Thyroid gland (tissue), 4 donors: Measurements from ENCODE around the gene ZFAND3. TPM values are rescaled to one million over a fixed set of nuclear protein-coding genes. Genes with fewer than 3 reads are reported as not detected.

Experiments
- DNase-seq, 2 donors: peaks; one replicate each; pipeline ENCODE4 v3.0.0-alpha.2; 2019
- H3K27ac ChIP-seq, 3 donors: fragments of 200-600 bp; sonication (generic); 1 replicate in 2 of 3; 2 replicates in 1 of 3; pipeline ENCODE4 v1.5.1; 2016 to 2019; ENCODE audit warnings: mild to moderate bottlenecking in 1 of 3, moderate library complexity in 1 of 3
- H3K27me3 ChIP-seq: fragments of 200-600 bp; sonication (generic); one replicate; pipeline ENCODE4 v1.5.1; 2019
- H3K36me3 ChIP-seq, 2 donors: fragments of 200-600 bp; sonication (generic); one replicate each; pipeline ENCODE4 v1.5.1; 2016 to 2019
- H3K4me1 ChIP-seq, 2 donors: fragments of 200-600 bp; sonication (generic); one replicate each; pipeline ENCODE4 v1.5.1; 2017 to 2019
- H3K4me3 ChIP-seq, 3 donors: fragments of 200-600 bp; sonication (generic); replicated peaks in 1 of 3; 1 replicate in 2 of 3; 2 replicates in 1 of 3; pipeline ENCODE4 v1.5.1; 2016; ENCODE audit warnings: mild to moderate bottlenecking in 1 of 3
- H3K9me3 ChIP-seq: fragments of 200-600 bp; sonication (generic); one replicate; pipeline ENCODE4 v1.5.1; 2017
- CTCF ChIP-seq, 6 experiments: fragments of 200-600 bp in 3 of 6; fragments of 450-650 bp in 3 of 6; sonication (generic) in 3 of 6; IDR thresholded peaks; one replicate each; pipeline ENCODE4 v1.5.1; 2016 to 2019; ENCODE audit warnings: antibody characterized with exemption in 6 of 6, mild to moderate bottlenecking in 2 of 6, inconsistent platforms in 1 of 6, moderate library complexity in 1 of 6
- POLR2A ChIP-seq, 2 donors: fragments of 450-650 bp; IDR thresholded peaks; one replicate each; pipeline ENCODE4 v1.6.1; 2017; ENCODE audit warnings: antibody characterized with exemption in 2 of 2, mild to moderate bottlenecking in 2 of 2, moderate library complexity in 1 of 2
- WGBS, 2 donors: methylation state at CpG; one replicate each; pipeline ENCODE4 v1.1.5; 2017; 5-methylcytosine and 5-hydroxymethylcytosine counted together
- intact Hi-C: fragments of 100-400 bp; cut with DNase I; formaldehyde crosslinking; loops from one replicate; pipeline ENCODE4 v1.15.1; 2023
- total RNA-seq, 4 donors: library from RNA; depleted of rRNA; stranded (reverse); fragments of >200 nt; gene quantifications; one replicate each; pipeline ENCODE4 v1.2.3, GENCODE V29; 2016

ZFAND3 gene
- total RNA-seq, 4 donors from 2014 or later, result 41.3 to 57.7 (median 55.9) TPM

GRCh38 chr6:38174806-38175495 lies 355.4 kb downstream of the ZFAND3 start:
- H3K27ac ChIP-seq, result no peak overlapping the region
- TF ChIP-seq POLR2A (IDR thresholded peaks at IDR 0.05), result no peak
- no peak for TF ChIP-seq CTCF (IDR thresholded peaks at IDR 0.05)
- no peaks in the 10 kb centered on the region for H3K9me3 ChIP-seq
- intact Hi-C loops, result no loop called here
- no peaks in the 10 kb centered on the region for H3K27me3 ChIP-seq
- 95 to 97% methylated on average over 17 to 22 of the region's 22 CpGs for WGBS, 2 donors
- H3K4me1 ChIP-seq, result peaks cover 15% of the 10 kb centered on the region in 2 donors
- no peak for DNase-seq
- H3K4me3 ChIP-seq, result no peak overlapping the region
- no peaks in the 10 kb centered on the region for H3K36me3 ChIP-seq

GRCh38 chr6:38175786-38176185 lies 356.3 kb downstream of the ZFAND3 start:
- H3K4me3 ChIP-seq, result no peak overlapping the region
- no peak for DNase-seq
- intact Hi-C loops, result no loop called here
- H3K27me3 ChIP-seq, result no peaks in the 10 kb centered on the region
- WGBS, 2 donors, result 94 to 98% methylated on average over 6 to 9 of the region's 11 CpGs
- peaks cover 6 to 13% of the 10 kb centered on the region in 2 donors for H3K4me1 ChIP-seq
- H3K27ac ChIP-seq, result no peak overlapping the region
- H3K9me3 ChIP-seq, result no peaks in the 10 kb centered on the region
- TF ChIP-seq CTCF (IDR thresholded peaks at IDR 0.05) (no peak), POLR2A (IDR thresholded peaks at IDR 0.05) (no peak)
- no peaks in the 10 kb centered on the region for H3K36me3 ChIP-seq

GRCh38 chr6:38176797-38177751 lies 357.5 kb downstream of the ZFAND3 start:
- TF ChIP-seq CTCF (IDR thresholded peaks at IDR 0.05), result no peak
- TF ChIP-seq POLR2A (IDR thresholded peaks at IDR 0.05), result no peak
- intact Hi-C loops, result no loop called here
- 50 to 53% methylated on average over 32 of the region's 32 CpGs for WGBS, 2 donors
- no peaks in the 10 kb centered on the region for H3K27me3 ChIP-seq
- no peaks in the 10 kb centered on the region for H3K36me3 ChIP-seq
- peak in 1 of 2 donors; percentile 39 for DNase-seq
- peaks cover 6 to 8% of the 10 kb centered on the region in 2 donors for H3K4me1 ChIP-seq
- no peak overlapping the region for H3K4me3 ChIP-seq
- no peak overlapping the region for H3K27ac ChIP-seq
- no peaks in the 10 kb centered on the region for H3K9me3 ChIP-seq

GRCh38 chr6:38177882-38178583 lies 358.5 kb downstream of the ZFAND3 start:
- no peak for DNase-seq
- Histone ChIP-seq H3K36me3 (no peaks in the 10 kb centered on the region), H3K4me3 (no peak overlapping the region), H3K27me3 (no peaks in the 10 kb centered on the region), H3K27ac (no peak overlapping the region), H3K9me3 (no peaks in the 10 kb centered on the region), H3K4me1 (peaks cover 6 to 8% of the 10 kb centered on the region in 2 donors)
- WGBS, 2 donors, result 91 to 93% methylated on average over 14 of the region's 14 CpGs
- intact Hi-C loops, result no loop called here
- TF ChIP-seq CTCF (IDR thresholded peaks at IDR 0.05), result no peak
- TF ChIP-seq POLR2A (IDR thresholded peaks at IDR 0.05), result no peak
